Natural killer cell (primary cell): ENCODE data around the gene PPP1R14B. TPM values are rescaled to one million over a fixed set of nuclear protein-coding genes. Genes with fewer than 3 reads are reported as not detected.

Source experiments
- ATAC-seq, 3 donors: fragments of 150-1000 bp in 2 of 3; fragments of 200-7000 bp in 1 of 3; cut with Tn5 transposase; 1 replicate in 1 of 3; 2 replicates in 2 of 3; pipeline ENCODE4 v1.10.0; 2021; ENCODE audit warnings: mild to moderate bottlenecking in 2 of 3, moderate library complexity in 2 of 3
- DNase-seq, 2 donors: peaks; one replicate each; pipeline versions ENCODE4 v3.0.0 to v3.0.0-alpha.2; 2013 to 2021; ENCODE audit warnings: mixed read lengths in 1 of 2
- H3K27ac ChIP-seq: one replicate; pipeline ENCODE4 v1.5.1; 2013; ENCODE audit warnings: mild to moderate bottlenecking, low read length
- H3K27me3 ChIP-seq: one replicate; pipeline ENCODE4 v1.6.1; 2013; ENCODE audit warnings: low read length; ENCODE audit not compliant: control insufficient read depth, insufficient read depth
- H3K36me3 ChIP-seq: one replicate; pipeline ENCODE4 v1.6.1; 2013; ENCODE audit warnings: low read length; ENCODE audit not compliant: control insufficient read depth, insufficient read depth
- H3K4me1 ChIP-seq: one replicate; pipeline ENCODE4 v1.6.1; 2013; ENCODE audit warnings: low read length; ENCODE audit not compliant: control insufficient read depth, insufficient read depth
- H3K4me3 ChIP-seq: one replicate; pipeline ENCODE4 v1.5.1; 2013; ENCODE audit warnings: low read length
- H3K9me3 ChIP-seq: one replicate; pipeline ENCODE4 v1.6.1; 2013; ENCODE audit warnings: low read length; ENCODE audit not compliant: control insufficient read depth, insufficient read depth
- H3K27ac Mint-ChIP-seq, 2 donors: one replicate each; pipeline ENCODE4 v1.8.0; 2022; ENCODE audit warnings: mild to moderate bottlenecking in 2 of 2, mixed read lengths in 2 of 2, moderate library complexity in 1 of 2
- H3K27me3 Mint-ChIP-seq, 2 donors: one replicate each; pipeline ENCODE4 v1.8.0; 2022; ENCODE audit warnings: low read depth in 2 of 2, mixed read lengths in 2 of 2
- H3K36me3 Mint-ChIP-seq: one replicate; pipeline ENCODE4 v1.8.0; 2022; ENCODE audit warnings: mixed read lengths
- H3K4me1 Mint-ChIP-seq, 2 donors: one replicate each; pipeline ENCODE4 v1.8.0; 2022; ENCODE audit warnings: mixed read lengths in 2 of 2
- H3K4me3 Mint-ChIP-seq: one replicate; pipeline ENCODE4 v1.8.0; 2022; ENCODE audit warnings: mild to moderate bottlenecking, moderate library complexity, mixed read lengths
- H3K9me3 Mint-ChIP-seq, 2 donors: one replicate each; pipeline ENCODE4 v1.8.0; 2022; ENCODE audit warnings: mixed read lengths in 2 of 2
- WGBS: methylation state at CpG from one replicate; pipeline ENCODE4 v1.1.7; 2013; ENCODE audit warnings: missing lambda C conversion rate; ENCODE audit not compliant: insufficient coverage; 5-methylcytosine and 5-hydroxymethylcytosine counted together
- intact Hi-C: fragments of 100-400 bp; cut with micrococcal nuclease; formaldehyde crosslinking; loops from one replicate; pipeline ENCODE4 v1.14.2; 2022
- total RNA-seq, 4 donors: library from RNA; stranded (reverse); fragments of 120-200 nt in 1 of 4; gene quantifications; one replicate each; pipeline versions ENCODE4 v1.2.3 to v1.2.4, GENCODE V29; 2013 to 2022
- TF ChIP-seq, protein P1 (sequence below): fragments of 200-600 bp; IDR thresholded peaks from one replicate; pipeline ENCODE4 v1.8.0; 2022; ENCODE audit warnings: antibody characterized with exemption

The PPP1R14B gene
- total RNA-seq, 3 donors from 2014 or later (not counting 1 experiment from before 2014, with no cell fraction given), result 16.9 to 21.3 (median 21.0) TPM

DNA sequence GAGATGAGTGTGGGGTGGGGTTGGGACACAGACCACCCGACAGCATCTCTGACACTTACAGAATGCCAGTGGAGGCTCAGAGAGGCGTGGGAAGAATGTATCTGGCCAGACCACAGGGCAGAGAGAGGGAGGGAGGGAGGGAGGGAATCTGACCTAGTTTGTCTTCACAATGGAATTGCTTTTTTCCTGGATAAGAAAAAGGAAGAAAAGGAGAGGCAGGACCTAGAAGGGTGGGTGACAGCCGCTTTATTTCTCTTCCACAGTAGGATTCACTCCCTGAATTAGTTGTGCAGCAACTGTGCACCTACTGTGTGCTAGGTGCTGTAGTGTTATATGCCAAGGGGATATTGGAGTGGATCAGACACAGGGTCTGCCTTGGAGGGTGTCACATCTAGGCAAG, 48.0 kb upstream of the PPP1R14B start:
- Mint-ChIP-seq H3K27me3 (peaks cover 43 to 59% of the 10 kb centered on the region in 2 donors), H3K36me3 (no peaks in the 10 kb centered on the region), H3K4me3 (no peak overlapping the region), H3K27ac (no peak overlapping the region), H3K4me1 (peaks cover 6 to 21% of the 10 kb centered on the region in 2 donors), H3K9me3 (no peaks in the 10 kb centered on the region)
- TF ChIP-seq, protein P1, sequence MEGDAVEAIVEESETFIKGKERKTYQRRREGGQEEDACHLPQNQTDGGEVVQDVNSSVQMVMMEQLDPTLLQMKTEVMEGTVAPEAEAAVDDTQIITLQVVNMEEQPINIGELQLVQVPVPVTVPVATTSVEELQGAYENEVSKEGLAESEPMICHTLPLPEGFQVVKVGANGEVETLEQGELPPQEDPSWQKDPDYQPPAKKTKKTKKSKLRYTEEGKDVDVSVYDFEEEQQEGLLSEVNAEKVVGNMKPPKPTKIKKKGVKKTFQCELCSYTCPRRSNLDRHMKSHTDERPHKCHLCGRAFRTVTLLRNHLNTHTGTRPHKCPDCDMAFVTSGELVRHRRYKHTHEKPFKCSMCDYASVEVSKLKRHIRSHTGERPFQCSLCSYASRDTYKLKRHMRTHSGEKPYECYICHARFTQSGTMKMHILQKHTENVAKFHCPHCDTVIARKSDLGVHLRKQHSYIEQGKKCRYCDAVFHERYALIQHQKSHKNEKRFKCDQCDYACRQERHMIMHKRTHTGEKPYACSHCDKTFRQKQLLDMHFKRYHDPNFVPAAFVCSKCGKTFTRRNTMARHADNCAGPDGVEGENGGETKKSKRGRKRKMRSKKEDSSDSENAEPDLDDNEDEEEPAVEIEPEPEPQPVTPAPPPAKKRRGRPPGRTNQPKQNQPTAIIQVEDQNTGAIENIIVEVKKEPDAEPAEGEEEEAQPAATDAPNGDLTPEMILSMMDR, result no peak
- ATAC-seq (no peak), DNase-seq (no peak)
- Histone ChIP-seq H3K27ac (no peak overlapping the region), H3K36me3 (no peaks in the 10 kb centered on the region), H3K9me3 (no peaks in the 10 kb centered on the region), H3K4me3 (no peak overlapping the region), H3K27me3 (peaks cover 56% of the 10 kb centered on the region), H3K4me1 (peaks cover 16% of the 10 kb centered on the region)
- 70% methylated on average over 3 of the region's 3 CpGs for WGBS
- intact Hi-C loops, result no loop called here

- Mint-ChIP-seq H3K36me3 (no peaks in the 10 kb centered on the region), H3K4me1 (peaks cover 6 to 15% of the 10 kb centered on the region in 2 donors), H3K4me3 (peak overlapping the region; percentile 49), H3K27me3 (peaks cover 37 to 46% of the 10 kb centered on the region in 2 donors), H3K9me3 (no peaks in the 10 kb centered on the region), H3K27ac (no peak overlapping the region)
- intact Hi-C loops, result no loop called here
- ATAC-seq (peak in 1 of 3 donors; percentile 10), DNase-seq (no peak)
- 35% methylated on average over 39 of the region's 42 CpGs for WGBS
- Histone ChIP-seq H3K4me3 (no peak overlapping the region), H3K4me1 (peaks cover 11% of the 10 kb centered on the region), H3K27ac (no peak overlapping the region), H3K9me3 (no peaks in the 10 kb centered on the region), H3K27me3 (peaks cover 43% of the 10 kb centered on the region), H3K36me3 (no peaks in the 10 kb centered on the region)
- TF ChIP-seq, protein P1, result no peak
Observed at GRCh38 chr11:64292460-64293254, 45.9 kb upstream of the PPP1R14B start.

- DNase-seq, result peak in 1 of 2 donors; percentile 54
- H3K9me3 ChIP-seq, result no peaks in the 10 kb centered on the region
- TF ChIP-seq, protein P1, result no peak
- no peaks in the 10 kb centered on the region for H3K36me3 ChIP-seq
- Mint-ChIP-seq H3K4me3 (no peak overlapping the region), H3K9me3 (no peaks in the 10 kb centered on the region), H3K4me1 (peaks cover 7 to 16% of the 10 kb centered on the region in 2 donors), H3K36me3 (no peaks in the 10 kb centered on the region), H3K27ac (no peak overlapping the region), H3K27me3 (peaks cover 29 to 39% of the 10 kb centered on the region in 2 donors)
- no peak overlapping the region for H3K4me3 ChIP-seq
- ATAC-seq, result peak; percentile 50 to 69 (median 61)
- H3K27ac ChIP-seq, result no peak overlapping the region
- WGBS, result under 1% methylated on average over 96 of the region's 96 CpGs
- intact Hi-C loops, result no loop called here
- peaks cover 11% of the 10 kb centered on the region for H3K4me1 ChIP-seq
- H3K27me3 ChIP-seq, result peaks cover 36% of the 10 kb centered on the region
Observed at GRCh38 chr11:64291752-64292459, 45.2 kb upstream of the PPP1R14B start.
